GM18909 (cell line): ENCODE measurements around the gene ABCG4.
"Not testable (repeated sequence)": the region's sequence is repeated elsewhere in the genome, so short reads cannot be mapped to it uniquely, and the experiment has no call there.

Source experiments
- ATAC-seq: cut with Tn5 transposase; IDR thresholded peaks from one replicate; pipeline ENCODE4 v1.9.1; 2021; ENCODE audit warnings: mild to moderate bottlenecking; ENCODE audit not compliant: unreplicated experiment, poor library complexity

ABCG4 gene

DNA sequence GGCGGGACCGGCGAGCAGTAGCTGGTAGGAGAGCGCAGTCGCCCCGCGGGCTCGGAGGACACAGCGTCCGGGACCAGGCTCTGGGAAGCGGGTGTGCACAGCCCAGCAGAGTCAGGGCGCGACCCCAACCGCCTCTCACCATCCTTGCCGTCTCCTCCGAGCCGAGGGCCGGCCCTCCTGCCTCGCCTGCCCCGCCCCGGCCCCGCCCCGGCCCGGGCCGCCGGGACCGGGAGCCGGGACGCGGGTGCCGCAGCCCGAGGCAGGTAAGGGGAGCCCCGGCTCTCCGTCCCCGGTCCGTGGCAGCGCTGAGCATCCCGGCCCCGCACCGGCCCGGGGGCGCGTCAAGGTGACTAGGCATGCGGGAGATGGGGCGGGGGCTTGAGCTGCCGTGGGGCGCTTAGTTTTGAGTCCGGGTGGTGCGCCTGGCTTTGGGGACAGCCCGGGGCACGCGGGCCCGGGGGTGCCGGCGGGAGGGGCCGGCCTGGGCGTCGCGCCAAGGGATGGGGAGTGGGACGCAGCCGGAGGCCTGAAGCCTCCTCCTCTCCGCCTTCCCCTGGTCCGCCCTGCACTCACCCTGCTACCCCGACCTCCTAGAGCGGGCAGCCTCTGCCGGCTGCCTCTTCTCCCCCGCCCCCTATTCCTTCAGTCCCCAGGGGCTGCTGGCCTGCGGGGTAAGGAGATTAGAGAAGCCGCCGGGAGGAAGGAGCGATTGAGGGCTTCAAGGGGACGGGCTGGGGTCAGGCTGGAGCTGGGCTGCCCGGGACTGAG is at the start of gene ABCG4:
Gene ABCG4 (plus strand): TSS at position 35 of the 768 bp plus-strand sequence. CDS start 914 bp downstream, outside the sequence.
- ATAC-seq = no peak

DNA sequence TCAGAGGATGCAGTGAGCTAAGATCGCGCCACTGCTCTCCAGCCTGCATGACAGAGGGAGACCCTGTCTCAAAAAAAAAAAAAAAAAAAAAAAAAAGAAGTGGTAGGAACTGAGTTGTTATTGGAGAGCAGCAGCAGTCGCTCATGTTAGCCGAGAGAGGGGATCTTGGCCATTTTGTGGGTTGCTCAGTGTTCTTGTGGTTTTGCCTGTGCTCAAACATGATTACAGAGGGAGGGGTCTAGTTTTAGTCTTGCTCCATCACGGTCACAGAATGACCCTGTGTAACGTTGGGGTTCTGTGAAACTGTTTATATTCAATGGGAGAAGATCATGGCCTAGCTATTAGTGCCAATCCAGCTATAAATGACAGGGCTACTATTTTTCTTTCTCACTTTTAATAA is 49.1 kb upstream of the ABCG4 start:
- no peak for ATAC-seq

DNA sequence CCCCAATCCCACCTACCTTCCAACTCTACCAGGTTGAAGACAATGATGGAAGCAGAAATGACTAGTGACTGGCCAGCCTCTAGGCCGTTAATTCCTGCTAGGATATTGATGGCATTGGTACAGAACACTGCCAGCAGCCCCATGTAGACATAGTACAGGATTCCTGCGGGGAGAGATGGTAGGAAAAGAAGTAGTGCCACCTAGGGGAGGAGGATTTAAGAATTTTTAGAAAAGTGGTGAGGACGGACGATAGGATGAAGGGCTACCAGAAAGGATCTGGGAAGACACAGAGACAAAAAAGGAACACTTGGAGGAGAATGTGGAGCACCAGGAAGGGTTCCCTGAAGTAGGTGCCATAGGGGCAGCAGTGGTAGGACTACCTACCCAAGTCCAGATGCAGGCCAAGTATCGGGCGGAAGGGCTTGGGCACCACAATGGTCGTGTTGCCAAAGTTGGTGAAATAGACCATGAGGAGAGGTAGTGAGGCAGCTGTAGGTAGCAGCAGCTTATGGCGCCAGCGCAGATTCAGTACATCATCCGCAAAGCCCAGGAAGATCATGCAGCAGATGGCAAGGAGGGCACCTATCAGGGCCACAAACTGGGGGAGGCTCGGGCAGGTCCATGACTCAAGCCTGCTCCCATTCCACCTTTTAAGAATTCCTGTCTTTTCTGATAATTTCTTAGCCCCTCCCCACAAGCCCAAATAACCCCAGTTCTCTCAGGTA is 48.4 kb upstream of the ABCG4 start:
- no peak for ATAC-seq

DNA sequence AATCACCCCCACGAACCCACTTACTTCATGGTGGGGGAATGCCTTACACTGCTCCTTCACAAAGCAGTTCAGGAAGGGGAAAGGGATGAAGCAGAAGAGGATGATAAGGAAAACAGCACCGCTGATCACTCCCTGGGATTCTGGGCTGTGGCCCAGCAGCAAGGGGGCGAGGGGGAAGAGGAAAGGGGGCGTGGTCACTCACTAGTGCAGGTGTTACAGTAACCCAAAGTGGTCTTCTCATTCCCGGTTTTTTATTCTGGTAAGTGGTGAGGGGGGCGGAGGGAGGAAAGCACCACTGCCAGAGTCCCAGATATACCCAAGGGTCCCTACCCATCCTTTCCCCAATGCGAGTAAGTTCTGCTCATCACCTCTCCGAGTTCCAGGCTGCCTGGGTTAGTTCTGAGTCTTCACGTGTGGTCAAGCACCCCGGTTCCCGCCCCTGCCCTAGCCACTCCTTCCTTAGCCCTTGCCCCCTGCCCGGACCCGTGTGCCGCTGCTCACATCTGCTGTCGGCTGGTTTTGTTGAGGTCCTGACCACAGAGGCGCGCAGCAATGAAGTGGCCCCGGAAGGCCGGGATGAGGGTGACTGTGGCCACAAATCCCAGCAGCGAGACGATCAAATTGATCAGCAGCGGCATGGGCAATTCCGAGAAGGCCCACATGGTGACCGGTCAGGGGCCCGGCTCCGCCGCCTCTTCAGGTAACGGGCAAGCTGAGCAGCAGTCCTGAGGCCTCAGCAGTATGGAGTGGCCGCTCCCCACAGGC is 47.7 kb upstream of the ABCG4 start:
- ATAC-seq = peak; percentile 29

DNA sequence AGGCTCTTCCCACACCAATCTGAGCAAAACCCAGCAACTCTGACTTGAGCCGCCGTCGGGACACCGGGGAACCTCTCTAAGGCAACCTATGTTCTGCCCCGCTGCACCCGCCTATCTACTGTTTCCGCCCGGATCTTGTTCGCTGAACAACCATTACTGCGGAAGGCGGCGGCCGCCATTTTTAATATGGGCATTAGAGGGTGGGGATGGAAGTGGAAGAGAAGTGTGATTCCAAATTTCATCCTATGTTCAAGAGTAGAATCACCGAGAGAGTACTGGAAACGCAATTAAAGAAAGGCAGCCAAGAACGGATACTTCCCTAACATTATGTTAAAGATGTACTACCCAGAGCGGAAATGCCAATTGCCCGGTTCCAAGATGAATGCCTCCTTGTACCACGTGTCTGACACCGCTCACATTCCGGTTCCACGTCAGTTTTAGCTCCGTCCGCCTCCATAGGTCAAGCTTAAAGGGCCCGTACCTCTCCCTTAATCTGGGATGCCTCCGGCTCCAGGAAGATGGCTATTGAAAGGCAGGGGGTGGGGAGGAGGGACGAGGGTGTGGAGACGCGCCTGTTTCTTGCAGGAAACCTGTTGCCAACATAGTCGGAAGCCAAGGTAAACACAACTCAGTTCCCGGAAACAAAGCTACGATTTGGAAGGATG is 47.0 kb upstream of the ABCG4 start, which contains the start of gene DPAGT1:
Gene DPAGT1 (minus strand): TSS at position 95 of the 665 bp plus-strand sequence. CDS start 198 bp downstream, outside the sequence.
- ATAC-seq = peak; percentile 79

DNA sequence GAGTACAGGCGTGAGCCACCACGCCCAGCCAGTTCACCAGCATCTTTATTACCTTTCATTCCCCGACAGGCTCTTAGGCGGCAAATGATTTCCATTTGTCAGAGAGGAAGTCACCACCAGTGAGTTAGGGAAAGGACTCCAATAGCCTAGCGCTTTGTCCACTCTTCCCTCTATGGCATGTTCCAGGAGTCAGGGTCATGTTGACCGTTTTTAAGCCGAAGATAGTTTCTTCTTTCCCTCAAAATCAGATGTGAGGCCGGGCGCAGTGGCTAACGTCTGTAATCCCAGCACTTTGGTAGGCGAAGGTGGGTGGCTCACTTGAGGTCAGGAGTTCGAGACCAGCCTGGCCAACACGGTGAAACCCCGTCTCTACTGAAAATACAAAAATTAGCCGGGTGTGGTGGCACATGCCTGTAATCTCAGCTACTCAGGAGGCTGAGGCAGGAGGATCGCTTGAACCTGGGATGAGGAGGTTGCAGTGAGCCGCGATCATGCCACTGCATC is 45.6 kb upstream of the ABCG4 start:
- ATAC-seq = not testable (repeated sequence)

DNA sequence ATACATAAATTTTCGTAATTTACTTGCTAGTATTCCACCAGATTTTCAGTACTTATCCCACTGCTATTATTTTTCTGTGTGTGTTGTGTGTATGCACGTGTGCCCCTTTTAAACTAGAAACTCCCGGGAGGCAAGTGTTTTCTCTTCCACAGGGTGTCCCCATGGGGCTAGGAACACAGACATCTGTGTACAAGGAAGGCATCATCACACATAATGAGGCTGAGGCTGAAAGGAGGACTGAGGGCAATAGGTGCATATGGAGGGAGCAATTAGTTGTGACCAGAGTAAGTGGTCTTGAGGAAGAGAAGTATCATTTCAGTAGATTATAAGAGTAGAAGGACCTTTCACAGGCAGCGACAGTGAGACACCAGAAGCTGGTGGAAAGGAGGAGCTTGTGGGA is 45.1 kb upstream of the ABCG4 start:
- ATAC-seq = no peak

DNA sequence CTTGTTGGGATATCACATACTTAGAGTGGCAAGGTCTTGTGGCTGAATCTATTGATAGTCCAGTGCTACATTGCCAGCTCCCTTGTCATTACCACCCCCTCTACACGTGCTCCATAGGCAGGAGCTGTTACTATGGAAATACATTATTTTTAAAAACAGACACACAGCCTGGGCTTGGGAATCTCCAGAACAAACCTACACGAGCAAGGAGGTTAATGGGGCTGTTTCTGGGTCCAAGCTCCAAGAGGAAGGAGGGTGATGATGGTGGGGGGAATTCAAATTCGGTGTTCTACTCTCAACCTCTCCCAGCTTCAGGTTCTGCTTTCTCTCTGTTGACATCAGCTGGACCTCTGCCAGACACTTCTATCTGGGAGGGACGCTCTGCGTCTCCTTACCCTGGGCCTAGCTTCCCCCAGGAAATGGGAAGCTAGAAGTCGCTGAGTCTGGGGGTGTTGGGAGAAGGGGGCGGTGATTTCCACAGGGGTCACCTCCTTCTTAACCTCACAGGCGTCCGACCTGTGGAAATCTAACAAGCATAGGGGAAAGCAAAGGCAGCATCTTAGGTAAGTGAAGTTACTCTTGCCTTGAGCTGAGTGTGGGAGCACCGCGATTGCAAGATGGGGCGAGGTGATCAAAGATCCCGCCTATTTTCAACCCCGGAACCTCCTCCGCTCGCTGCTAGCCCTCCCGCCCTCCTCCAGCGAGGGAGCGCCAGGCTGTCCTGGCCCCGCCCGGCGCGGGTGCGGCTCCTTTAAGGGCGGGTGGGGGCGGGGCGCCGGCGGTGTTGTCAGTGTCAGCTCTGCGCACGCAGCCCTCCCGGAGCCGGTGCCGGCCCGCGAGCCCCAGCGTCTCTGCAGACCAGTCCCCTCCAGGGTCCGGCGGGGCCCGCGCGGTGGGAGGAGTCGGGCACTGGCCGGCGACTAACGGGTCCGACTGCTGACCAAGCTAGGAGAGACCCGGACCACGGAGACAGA is 42.0 kb upstream of the ABCG4 start, which contains the start of gene C2CD2L:
Gene C2CD2L (plus strand): TSS at position 781 of the 974 bp plus-strand sequence. CDS start 398 bp downstream, outside the sequence.
- peak; percentile 77 for ATAC-seq

DNA sequence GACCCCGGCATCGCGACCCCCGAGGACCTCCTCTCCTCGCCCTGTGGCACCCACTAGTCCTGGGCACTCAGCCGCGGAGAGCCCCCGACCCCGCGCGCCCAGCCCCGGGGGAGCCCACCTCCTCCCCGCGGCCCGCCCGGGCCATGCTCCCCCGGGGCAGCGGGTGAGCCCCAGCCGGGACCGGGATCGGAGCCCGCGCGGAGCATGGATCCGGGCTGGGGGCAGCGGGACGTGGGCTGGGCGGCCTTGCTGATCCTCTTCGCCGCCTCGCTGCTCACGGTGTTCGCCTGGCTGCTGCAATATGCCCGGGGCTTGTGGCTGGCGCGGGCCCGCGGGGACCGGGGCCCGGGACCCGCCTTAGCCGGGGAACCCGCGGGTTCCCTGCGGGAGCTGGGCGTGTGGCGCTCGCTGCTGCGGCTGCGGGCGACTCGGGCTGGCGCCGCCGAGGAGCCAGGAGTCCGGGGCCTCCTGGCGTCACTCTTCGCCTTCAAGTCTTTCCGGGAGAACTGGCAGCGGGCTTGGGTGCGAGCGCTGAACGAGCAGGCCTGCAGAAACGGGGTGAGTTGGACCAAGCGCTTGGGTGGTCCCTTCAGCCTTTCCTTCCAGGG is 41.2 kb upstream of the ABCG4 start:
- ATAC-seq = peak; percentile 28

DNA sequence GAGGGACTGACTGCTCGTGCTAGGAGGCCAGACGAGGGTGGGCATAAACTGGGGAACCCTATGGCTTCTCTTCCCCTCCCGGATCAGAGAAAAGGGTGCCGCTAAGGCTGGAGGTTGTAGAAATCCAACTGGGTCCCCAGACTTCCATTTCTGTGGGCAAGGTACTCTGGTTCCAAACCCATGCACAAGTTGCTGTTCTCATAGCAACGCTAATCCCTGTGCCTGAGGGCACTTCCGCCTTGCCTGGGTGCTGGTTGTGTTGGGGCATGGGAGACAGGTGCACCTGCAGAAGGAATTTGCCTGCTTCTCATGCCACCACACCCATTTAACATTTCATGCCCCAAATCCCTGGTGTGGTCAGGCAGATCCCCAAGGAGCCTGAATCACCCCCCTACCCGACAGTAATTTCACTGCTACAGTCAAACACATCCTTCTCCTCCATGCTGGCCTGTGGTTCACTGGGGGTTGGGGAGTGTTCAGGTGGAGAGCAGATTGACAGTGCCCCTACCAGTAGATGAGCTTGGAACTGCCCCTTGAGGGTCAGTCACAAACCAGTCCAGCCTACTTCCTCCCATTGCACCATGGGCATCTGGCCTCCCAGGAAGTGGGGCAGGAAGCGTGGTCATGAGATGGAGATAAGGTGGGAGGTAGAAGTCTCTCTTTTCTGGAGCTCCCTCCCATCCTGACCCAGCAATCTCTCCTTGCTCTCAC is 40.6 kb upstream of the ABCG4 start:
- ATAC-seq = peak; percentile 19

DNA sequence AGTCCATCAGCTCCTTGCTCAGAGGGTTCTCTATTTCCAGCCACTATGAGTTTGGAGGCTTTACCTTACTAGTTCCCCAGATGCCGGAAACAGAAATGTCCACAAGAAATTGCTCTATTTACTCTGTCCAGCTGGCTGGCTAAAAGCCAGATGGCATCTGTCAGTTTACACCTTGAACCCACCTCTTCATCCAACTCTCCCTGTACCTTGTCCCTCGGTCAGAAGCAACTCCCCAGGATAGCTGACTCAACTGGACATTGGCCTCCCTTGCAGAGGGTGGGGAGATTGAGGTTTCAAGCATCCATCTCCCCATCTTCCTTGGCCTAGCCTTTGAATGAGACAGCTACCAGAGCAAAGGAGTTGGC is 40.0 kb upstream of the ABCG4 start:
- ATAC-seq = no peak

DNA sequence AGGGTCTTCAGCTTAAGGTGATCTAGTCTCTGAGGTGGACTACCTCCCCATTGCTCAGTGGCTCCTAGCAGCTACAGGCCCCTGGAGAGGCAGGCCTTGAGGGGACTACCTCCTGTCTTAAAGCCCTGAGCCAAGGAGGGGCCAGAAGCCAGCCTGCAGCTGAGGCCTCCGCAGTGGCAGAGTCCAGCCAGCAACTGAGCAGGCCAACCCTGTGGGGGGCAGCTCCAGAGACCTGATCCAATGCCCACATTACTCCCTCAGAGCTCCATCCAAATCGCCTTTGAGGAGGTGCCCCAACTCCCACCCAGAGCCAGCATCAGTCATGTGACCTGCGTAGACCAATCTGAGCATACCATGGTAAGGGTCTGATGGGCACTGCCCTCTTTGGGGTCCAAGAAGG is 39.0 kb upstream of the ABCG4 start:
- no peak for ATAC-seq

DNA sequence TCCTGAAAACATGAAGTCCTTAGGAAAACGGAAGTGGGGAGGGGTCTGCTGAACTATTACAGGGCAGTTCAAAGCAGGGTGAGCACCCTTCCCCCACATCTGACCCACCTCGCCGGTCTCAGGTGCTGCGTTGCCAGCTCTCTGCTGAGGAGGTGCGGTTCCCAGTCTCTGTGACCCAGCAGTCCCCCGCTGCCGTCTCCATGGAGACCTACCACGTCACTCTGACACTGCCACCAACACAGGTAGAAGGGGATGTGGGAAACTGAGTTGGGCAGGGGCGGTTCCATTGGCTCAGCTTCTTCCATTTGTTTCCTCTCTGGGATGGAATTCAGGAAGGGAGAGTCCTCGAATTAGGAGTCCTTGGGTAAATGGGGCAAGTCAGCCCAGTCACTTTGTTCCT is 38.4 kb upstream of the ABCG4 start:
- ATAC-seq = no peak

DNA sequence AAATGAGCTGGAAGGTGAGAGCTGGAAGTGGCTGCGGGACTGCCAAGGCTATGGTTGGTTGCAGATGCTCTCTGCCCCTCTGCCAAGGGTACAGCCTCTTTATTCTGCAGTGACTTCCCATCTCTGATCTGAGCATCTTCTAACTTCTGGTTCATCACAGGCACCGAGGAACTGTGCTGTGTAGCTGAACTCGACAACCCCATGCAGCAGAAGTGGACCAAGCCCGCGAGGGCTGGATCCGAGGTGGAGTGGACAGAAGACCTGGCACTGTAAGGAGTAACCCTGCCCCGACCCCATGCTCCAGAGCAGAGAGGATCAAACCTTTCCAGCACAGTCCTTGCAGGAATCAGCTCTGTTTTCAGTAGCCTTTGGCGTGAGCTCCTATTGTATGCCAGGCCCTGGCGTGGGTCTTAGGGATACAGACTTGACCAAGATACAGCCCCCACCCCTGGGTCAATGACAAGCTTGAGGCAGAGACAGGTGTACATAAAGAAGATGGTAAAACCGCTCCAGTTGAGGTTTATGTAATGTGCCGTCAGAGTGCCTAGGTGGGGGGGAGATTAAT is 37.4 kb upstream of the ABCG4 start:
- ATAC-seq = no peak

DNA sequence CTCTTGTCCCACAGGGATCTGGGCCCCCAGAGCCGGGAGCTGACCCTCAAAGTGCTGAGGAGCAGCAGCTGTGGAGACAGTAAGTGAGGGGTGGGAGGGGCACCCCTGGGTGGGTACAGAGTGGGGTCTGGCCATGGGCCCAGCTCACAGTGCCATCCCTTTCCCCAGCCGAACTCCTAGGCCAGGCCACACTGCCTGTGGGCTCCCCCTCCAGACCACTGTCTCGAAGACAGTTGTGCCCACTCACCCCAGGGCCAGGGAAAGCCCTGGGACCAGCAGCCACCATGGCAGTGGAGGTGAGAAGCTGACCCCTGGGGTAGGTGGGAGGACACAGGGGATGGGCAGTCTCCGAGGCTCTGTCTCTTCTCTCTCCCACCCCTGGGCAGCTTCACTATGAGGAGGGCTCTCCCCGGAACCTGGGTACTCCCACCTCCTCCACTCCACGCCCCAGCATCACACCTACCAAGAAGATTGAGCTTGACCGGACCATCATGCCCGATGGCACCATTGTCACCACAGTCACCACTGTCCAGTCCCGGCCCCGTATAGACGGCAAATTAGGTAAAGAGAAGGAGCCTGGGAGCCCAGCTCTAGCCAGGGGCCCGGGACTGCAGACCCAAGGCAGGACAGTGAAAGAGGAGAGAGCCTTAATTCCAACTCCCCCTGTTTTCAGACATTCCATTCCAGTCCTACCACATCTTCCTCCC is 36.4 kb upstream of the ABCG4 start:
- ATAC-seq = no peak

DNA sequence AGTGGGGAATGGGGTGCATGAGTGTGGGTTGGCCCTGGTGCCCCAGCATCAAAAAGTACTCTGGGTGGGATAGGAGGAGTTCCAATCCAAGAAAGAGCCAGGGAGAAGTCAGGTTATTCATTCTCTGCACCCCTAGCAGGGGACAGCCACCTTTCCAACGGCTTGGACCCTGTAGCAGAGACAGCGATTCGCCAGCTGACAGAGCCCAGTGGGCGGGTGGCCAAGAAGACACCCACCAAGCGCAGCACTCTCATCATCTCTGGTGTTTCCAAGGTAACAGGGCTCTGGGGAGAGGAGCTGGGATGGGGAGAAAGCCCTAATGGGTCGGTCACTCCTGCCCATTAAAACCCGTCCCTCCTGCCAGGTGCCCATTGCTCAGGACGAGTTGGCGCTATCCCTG is 35.1 kb upstream of the ABCG4 start:
- ATAC-seq = no peak

DNA sequence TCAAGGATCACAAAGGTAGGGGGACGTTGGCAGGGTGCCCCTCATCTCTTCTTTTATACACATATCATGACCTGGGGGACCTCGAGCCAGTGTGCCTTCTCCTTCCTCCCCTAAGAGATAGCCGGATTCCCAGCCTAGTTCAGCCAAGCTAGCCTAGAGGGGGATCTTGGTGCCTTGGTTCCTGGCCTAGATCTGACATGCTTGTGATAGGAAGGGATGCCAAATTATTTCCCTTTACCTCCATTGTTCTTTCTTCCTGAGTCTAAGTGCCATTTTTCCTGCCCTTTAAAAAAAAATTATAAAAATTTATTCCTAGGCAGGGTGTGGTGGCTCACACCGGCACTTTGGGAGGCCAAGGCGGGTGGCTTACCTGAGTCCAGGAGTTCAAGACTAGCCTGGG is 34.5 kb upstream of the ABCG4 start:
- no peak for ATAC-seq
